HG03354 (cell line): ENCODE results near the gene MYL3.
"Not testable (repeated sequence)": the region's sequence is repeated elsewhere in the genome, so short reads cannot be mapped to it uniquely, and the experiment has no call there.

Experiments
- ATAC-seq: cut with Tn5 transposase; IDR thresholded peaks from one replicate; pipeline ENCODE4 v1.9.1; 2021; ENCODE audit warnings: mild to moderate bottlenecking; ENCODE audit not compliant: unreplicated experiment, poor library complexity, severe bottlenecking

MYL3 gene

DNA sequence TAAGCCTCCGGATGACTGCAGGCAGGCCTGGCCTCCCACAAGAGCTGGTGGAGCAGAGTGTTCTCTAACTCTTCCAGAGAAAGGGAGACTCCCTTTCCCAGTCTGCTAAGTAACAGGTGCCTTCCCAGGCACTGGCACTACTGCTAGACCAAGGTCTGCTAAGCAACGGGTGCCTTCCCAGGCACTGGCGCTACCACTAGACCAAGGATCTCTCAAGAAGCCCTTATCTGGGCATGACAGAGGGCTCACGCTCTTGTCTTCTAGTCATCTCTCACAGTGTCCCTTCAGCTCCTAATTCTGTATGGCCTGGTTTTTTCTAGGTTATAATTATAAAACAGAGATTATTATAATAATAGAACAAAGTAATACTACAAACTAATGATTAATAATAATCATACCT, 27.8 kb downstream of the MYL3 start:
- ATAC-seq: no peak

DNA sequence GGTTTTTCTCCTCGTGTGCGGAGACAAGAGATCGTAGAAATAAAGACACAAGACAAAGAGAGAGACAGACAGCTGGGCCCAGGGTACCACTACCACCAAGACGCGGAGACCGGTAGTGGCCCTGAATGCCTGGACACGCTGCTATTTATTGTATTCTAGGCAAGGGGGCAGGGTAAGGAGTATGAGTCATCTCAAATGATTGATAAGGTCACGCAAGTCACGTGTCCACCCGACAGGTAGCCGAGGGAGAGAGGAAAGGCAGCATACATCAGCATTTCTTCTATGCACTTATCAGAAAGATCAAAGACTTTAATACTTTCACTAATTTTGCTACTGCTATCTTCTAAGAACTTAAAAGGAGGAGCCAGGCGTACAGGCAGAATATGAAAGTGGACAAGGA, 28.2 kb downstream of the MYL3 start:
- no peak for ATAC-seq

DNA sequence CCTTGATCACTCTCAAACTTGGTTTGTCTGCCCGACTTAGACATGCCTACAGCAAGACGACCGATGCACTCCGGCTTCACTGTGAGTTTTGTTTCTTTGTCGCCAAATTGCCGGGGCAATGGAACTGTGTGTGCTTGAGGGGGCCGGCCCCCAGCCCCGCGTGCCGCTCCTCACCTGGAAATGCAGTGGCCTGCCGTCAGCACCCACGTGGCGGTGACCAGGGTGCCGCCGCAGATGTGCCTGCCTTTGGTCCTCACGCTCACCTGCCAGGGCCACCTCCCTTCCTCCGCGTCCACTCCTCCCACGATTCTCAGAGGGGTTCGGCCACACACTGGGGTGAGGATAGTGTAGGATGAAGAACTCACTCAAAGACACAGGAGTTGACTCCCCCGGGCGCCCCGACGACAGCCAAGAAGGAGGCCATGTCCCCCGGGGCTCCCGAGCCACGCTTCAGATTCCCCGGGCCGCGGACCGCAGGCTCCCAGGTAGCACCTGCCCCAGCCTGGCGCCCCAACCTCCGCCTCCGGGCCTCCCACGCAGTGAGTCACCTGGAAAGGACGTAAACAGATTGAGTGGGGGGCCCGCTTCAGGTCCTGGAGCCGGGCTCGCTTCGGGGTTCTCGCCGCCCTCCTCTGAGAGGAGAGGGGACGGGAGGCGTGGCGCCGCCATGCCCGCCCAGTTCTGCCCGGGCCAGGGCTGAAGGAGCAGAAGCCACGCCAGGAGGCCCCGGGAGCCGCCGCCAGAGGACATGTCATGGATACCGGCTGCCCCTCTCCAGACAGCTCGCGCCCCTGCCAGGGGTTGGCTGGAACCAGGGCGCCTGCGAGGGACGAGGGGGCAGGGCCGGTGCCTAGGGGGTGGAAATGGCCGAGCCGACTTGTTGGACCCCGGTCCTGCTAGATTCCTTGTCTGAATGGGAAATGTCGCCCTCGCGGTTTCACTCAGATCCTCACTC, 29.6 kb downstream of the MYL3 start:
- ATAC-seq: no peak

DNA sequence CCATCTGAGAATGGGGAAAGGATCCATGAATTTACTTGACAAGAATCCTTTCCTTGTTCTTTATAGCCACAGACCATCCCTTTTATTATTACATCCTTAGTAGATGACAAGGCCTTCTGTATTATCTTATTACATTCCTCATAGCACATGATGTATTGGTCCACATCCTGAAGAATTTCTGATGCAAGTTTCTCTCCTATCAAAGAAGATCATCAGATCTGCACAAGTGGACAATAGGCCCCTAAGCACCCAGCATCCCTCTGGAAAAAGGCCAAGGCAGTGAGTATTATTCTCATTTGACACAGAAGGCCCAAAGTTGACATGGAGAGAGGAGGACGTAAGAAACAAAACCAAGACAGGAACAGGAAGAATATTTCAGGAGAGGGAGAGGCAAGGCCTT, 31.4 kb downstream of the MYL3 start:
- ATAC-seq: no peak

DNA sequence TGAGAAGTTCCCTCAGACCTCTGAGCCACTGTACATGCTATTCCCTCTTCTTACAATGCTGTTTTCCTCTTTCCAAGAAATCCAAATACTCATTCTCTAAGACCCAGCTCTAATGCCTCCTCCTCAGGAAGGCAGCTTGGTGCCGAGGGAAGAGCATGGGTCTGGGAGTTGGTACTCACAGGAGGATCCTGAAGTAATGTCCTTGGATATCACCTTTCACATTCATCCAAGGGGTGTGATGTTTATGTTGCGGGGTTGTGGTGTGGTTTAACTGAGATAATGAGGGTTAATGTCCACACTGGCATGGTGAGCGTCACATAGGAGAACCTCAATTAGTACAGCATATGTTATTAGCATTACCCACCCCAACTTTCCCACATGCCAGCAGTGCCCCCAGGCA, 31.9 kb downstream of the MYL3 start:
- no peak for ATAC-seq

DNA sequence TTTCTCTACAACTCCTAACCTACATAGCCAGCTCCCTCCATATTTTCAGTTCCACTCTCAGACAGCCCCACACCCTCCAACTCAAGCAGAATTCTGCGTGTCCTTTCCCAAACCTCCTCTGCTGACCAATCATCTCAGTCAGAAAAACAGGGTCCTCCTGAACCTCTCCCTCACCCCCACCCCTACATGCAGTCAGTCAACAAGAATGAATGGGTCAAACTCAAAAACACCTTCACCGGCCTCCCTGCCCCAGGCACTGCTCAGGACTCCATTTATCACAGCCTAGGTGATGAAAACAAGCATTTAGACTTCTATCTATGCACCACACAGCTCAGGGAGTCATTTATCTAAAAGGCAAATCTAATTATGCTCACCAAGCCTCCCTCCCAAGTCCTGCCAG, 32.4 kb downstream of the MYL3 start:
- no peak for ATAC-seq

DNA sequence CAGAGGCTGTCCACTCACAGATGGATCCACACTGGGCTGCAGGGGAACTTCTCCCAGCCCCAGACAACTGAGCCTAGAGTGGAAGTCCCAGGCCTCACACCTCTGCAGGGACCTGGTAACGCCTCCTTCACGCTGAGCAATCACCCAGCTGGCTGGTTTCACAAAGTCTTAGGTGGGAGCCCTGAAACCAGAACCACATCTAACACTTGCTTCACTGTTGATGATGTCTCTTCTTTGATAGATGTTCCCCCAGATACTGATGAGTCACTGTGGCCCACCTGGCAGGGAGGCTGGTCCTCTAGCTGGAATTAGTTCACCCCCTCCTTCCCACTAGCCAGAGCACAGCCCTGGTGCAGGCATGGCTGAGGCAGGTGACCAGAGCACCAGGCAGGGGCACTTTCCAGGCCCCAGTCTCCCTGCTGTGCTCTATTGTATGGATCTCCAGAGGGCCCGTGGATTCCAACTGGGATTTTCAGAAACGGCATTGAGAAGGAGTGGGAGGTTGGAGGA, 33.5 kb downstream of the MYL3 start:
- ATAC-seq: peak; percentile 57

DNA sequence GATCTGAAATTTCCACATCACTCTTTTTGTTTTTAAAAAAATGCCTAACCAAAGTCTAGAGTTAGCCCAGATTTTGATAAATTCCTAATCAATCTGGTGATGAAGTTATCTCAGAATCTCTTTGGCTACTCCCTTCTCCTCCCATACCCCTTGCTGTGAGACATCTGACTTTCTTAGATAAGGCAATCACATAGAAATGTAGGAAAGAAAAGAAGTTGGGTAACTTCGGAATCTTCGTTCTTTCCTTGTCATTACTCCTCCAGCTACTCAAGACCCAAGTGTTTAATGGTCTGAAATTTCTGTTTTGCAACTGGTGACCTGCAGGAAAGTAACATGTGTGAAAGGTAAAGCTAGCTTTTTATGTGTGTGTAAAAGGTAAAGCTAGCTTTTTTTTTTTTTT, 37.8 kb downstream of the MYL3 start:
- no peak for ATAC-seq

DNA sequence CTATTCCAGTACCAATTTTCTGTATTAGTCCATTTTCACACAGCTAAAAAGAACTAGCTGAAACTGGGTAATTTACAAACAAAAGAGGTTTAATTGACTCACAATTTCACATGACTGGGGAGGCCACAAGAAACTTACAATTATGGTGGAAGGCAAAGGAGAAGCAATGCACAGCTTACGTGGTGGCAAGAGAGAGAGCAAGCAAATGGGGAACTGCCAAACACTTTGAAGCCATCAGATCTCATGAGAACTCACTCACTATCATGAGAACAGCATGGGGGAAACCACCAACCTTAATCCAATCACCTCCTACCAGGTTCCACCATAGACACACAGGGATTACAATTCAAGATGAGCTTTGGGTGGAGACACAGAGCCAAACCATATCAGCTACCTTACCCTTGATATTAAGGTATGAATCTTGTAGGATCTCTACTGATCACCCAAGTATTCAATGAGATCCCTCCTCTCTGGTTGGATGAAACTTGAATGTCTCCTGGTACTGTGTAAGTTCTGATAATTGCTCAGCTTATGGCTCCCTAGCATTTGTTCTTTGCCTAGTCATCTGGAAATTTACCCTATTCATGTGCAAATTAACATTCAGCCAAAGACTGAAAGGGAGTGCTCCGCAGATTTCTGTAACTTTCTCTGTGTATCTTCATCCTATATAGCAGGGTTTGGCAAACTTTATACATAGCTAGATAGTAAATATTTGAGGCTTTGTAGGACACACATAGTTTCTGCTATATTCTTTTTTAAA, 38.9 kb downstream of the MYL3 start:
- ATAC-seq: no peak

DNA sequence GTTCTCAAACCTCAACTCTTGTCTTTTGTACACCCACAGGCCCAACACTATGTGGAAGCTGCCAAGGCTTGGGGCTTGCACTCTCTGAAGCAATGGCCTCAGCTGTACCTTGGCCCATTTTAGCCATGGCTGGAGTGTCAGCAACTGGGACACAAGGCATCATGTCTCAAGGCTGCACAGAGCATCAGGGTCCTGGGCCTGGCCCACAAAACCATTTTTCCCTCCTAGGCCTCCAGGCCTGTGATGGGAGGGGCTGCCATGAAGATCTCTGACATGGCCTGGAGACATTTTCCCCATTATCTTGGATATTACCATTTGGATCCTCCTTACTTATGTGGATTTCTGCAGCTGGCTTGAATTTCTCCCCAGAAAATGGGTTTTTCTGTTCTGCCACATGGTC, 39.9 kb downstream of the MYL3 start:
- not testable (repeated sequence) for ATAC-seq

DNA sequence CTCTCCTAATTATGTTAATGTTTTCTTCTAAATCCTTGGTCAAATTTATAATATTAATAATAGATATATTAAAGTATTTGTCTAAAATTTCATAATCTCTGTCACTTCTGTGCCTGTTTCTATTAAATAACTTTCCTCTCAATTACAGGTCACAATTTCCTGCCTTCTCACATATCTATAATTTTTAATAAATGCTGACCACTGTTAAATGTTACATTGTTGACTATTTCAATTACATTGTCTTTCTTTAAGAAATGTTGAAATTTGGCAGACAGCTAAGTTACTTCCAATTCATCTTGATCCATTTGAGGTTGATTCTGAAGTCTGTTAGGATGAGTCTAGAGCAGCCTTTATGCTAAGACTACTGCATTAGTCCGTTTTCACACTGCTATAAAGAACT, 41.7 kb downstream of the MYL3 start:
- no peak for ATAC-seq

DNA sequence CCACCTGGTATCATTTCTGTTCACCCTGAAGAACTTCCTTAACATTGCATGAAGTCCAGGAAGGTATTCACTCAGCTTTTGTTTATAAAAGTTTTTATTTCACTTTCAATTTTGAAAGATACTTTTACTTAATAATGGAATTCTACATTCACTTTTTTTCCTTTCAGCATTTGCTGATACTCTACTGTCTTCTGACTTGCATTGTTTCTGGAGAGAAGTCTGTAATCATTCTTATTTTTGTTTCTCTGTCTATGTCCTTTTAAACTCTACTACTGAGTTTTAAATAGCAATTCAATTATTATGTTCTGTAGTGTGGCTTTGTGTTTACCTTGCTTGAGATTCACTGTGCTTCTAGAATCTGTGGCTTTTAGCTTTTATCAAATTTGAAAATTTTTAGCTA, 42.4 kb downstream of the MYL3 start:
- ATAC-seq: no peak

DNA sequence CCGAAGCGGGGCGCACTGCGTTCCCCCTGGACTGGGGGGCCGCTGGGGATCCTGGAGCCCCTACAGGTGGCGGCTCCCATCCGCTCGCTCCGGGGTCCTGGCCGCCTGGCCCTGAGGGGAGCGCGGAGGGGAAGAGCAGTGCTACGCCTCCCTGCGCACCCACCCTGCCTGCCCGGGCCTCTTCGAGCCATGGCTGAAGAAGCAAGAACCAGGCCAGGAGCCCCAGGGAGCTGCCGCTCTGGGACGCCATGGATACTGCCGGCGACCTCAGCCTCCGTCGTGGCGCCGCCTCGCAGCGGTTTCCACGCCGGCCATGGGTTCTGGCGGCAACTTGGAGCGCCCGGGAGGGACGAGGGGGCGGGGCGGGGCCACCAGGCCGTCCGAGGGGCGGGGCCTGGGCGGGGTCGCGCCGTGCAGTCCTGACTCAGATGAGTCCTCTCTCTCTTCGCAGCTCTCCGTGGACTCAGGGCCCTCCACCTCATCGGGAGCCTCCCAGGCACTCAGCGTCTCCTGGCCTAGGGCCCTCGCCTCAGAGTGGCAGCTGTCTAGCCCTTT, 50.9 kb downstream of the MYL3 start:
- ATAC-seq: no peak

DNA sequence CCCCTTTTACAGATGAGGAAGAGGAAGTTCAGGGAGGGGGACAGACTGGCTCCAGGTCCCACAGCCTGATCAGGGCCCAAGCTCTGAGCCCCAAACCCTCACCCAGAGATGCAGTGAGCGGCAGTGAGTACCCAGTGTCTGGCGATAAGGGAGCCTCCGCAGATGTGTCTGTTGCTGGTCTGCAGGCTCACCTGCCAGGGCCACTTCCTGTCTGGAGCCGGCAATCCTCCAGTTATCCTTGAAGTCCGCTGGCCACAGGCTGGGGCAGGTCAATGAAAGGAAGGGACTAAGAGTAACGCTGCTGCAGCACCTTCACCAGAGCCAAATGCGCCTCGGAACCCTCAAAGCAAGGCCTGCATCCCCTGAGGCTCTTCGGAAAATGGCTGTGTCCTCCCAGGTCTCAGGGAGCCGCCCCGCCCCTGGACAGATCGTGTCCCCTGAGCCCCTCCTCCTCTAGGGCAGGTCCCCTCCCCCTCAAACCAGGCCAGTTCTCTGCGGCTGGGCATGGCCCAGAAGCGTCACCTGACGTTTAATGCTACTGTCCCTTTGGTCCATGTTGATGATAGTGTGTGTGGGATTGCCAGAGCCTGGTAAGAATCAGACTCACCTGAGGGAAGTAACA, 51.5 kb downstream of the MYL3 start:
- no peak for ATAC-seq

DNA sequence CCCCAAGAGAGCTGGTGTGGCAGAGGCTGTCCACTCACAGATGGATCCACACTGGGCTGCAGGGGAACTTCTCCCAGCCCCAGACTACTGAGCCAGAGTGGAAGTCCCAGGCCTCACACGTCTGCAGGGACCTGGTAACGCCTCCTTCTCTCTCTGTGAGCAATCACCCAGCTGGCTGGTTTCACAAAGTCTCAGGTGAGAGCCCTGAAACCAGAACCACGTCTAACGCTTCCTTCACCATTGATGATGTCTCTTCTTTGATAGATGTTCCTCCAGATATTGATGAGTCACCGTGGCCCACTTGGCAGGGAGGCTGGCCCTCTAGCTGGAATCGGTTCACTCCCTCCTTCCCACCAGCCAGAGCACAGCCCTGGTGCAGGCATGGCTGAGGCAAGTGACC, 54.5 kb downstream of the MYL3 start:
- not testable (repeated sequence) for ATAC-seq
